ENCODE results near the gene OR1N1. TPM values are rescaled to one million over a fixed set of nuclear protein-coding genes. Genes with fewer than 3 reads are reported as not detected.

OR1N1 gene
- total and polyA plus RNA-seq, 8 donors, result not detected

DNA sequence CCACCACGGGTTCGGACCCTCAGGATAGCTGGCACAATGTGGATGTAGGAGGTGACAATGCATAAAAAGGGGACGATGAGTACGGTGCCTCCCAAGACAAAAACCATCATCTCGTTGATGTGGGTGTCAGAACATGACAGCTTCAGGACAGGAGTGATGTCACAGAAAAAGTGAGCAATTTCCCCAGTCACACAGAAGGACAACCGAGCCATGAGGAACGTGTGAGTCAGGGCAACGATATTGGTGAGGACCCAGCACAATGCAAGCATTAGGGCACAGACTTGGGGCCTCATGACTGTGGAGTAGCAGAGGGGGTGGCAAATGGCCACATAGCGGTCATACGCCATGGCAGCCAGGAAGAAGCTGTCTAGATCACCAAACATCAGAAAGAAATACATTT, 491 bp downstream of the OR1N1 start:
- DNase-seq (no peak), ATAC-seq (no peak), FAIRE-seq (no peak)
- TF ChIP-seq, protein P1, sequence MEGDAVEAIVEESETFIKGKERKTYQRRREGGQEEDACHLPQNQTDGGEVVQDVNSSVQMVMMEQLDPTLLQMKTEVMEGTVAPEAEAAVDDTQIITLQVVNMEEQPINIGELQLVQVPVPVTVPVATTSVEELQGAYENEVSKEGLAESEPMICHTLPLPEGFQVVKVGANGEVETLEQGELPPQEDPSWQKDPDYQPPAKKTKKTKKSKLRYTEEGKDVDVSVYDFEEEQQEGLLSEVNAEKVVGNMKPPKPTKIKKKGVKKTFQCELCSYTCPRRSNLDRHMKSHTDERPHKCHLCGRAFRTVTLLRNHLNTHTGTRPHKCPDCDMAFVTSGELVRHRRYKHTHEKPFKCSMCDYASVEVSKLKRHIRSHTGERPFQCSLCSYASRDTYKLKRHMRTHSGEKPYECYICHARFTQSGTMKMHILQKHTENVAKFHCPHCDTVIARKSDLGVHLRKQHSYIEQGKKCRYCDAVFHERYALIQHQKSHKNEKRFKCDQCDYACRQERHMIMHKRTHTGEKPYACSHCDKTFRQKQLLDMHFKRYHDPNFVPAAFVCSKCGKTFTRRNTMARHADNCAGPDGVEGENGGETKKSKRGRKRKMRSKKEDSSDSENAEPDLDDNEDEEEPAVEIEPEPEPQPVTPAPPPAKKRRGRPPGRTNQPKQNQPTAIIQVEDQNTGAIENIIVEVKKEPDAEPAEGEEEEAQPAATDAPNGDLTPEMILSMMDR (IDR thresholded peaks at IDR 0.05), result no peak
- no peaks in the 10 kb centered on the region for H3K9me3 ChIP-seq
- H3K27me3 ChIP-seq, result peaks cover 0 to 4% (median 0%) of the 10 kb centered on the region in 4 donors
- WGBS, 2 donors, result 64 to 72% methylated on average over 10 of the region's 10 CpGs
- no peak overlapping the region for H3K4me3 ChIP-seq
- H3K27ac ChIP-seq, result no peak overlapping the region
- H3K4me1 ChIP-seq, result no peaks in the 10 kb centered on the region
- no peaks in the 10 kb centered on the region for H3K36me3 ChIP-seq
- intact Hi-C loops (cut with DNase I), result no loop called here

GRCh38 chr9:122519376-122519775, 7.7 kb downstream of the OR1N1 start:
- Histone ChIP-seq H3K27me3 (peaks cover 0 to 4% (median 0%) of the 10 kb centered on the region in 4 donors), H3K4me3 (no peak overlapping the region), H3K4me1 (no peaks in the 10 kb centered on the region), H3K9me3 (no peaks in the 10 kb centered on the region), H3K27ac (no peak overlapping the region), H3K36me3 (no peaks in the 10 kb centered on the region)
- 66 to 91% methylated on average over 3 of the region's 3 CpGs for WGBS, 2 donors
- no peak for ATAC-seq
- no peak for DNase-seq
- TF ChIP-seq, protein P1 (IDR thresholded peaks at IDR 0.05), result no peak
- intact Hi-C loops (cut with DNase I), result no loop called here
- no peak for FAIRE-seq

- TF ChIP-seq, protein P1 (IDR thresholded peaks at IDR 0.05), result no peak
- H3K36me3 ChIP-seq, result no peaks in the 10 kb centered on the region
- H3K27me3 ChIP-seq, result peaks cover 0 to 4% (median 0%) of the 10 kb centered on the region in 4 donors
- 64 to 78% methylated on average over 4 of the region's 4 CpGs for WGBS, 2 donors
- intact Hi-C loops (cut with DNase I), result no loop called here
- H3K4me1 ChIP-seq, result no peaks in the 10 kb centered on the region
- ATAC-seq (no peak), DNase-seq (no peak), FAIRE-seq (no peak)
- H3K27ac ChIP-seq, result no peak within 1 kb of the TSS
- no peak within 1 kb of the TSS for H3K4me3 ChIP-seq
- H3K9me3 ChIP-seq, result no peaks in the 10 kb centered on the region
These were observed 8.3 kb downstream of the OR1N1 start, which contains the start of gene OR1J4 for GRCh38 chr9:122518841-122519240. TSS of gene OR1J4 (plus strand) at chr9:122519141. CDS start at chr9:122519141, 0 bp downstream.

GRCh38 chr9:122518226-122518625, 8.9 kb downstream of the OR1N1 start:
- H3K9me3 ChIP-seq, result no peaks in the 10 kb centered on the region
- FAIRE-seq, result no peak

GRCh38 chr9:122510502-122510901, 16.6 kb downstream of the OR1N1 start, which contains the start of gene OR1J2:
TSS of gene OR1J2 (plus strand) at chr9:122510802. CDS start at chr9:122510802, 0 bp downstream.
- Histone ChIP-seq H3K9me3 (no peaks in the 10 kb centered on the region), H3K4me1 (no peaks in the 10 kb centered on the region), H3K36me3 (no peaks in the 10 kb centered on the region), H3K27ac (no peak within 1 kb of the TSS), H3K27me3 (no peaks in the 10 kb centered on the region), H3K4me3 (no peak within 1 kb of the TSS)
- WGBS, 2 donors, result 61 to 75% methylated on average over 6 of the region's 6 CpGs
- TF ChIP-seq, protein P1 (IDR thresholded peaks at IDR 0.05), result no peak
- no peak for DNase-seq
- intact Hi-C loops (cut with DNase I), result no loop called here
- ATAC-seq, result no peak
- FAIRE-seq, result no peak

More at GRCh38 chr9:122518226-122518625, 8.9 kb downstream of the OR1N1 start:
- no peak for ATAC-seq
- Histone ChIP-seq H3K36me3 (no peaks in the 10 kb centered on the region), H3K4me1 (no peaks in the 10 kb centered on the region), H3K27ac (no peak overlapping the region), H3K4me3 (no peak overlapping the region), H3K27me3 (peaks cover 0 to 4% (median 0%) of the 10 kb centered on the region in 4 donors)
- 49 to 60% methylated on average over 2 of the region's 2 CpGs for WGBS, 2 donors
- no peak for DNase-seq
- intact Hi-C loops (cut with DNase I), result no loop called here
- TF ChIP-seq, protein P1 (IDR thresholded peaks at IDR 0.05), result no peak
